ENCODE measurements around the gene MAP3K2.

The MAP3K2 gene

DNA sequence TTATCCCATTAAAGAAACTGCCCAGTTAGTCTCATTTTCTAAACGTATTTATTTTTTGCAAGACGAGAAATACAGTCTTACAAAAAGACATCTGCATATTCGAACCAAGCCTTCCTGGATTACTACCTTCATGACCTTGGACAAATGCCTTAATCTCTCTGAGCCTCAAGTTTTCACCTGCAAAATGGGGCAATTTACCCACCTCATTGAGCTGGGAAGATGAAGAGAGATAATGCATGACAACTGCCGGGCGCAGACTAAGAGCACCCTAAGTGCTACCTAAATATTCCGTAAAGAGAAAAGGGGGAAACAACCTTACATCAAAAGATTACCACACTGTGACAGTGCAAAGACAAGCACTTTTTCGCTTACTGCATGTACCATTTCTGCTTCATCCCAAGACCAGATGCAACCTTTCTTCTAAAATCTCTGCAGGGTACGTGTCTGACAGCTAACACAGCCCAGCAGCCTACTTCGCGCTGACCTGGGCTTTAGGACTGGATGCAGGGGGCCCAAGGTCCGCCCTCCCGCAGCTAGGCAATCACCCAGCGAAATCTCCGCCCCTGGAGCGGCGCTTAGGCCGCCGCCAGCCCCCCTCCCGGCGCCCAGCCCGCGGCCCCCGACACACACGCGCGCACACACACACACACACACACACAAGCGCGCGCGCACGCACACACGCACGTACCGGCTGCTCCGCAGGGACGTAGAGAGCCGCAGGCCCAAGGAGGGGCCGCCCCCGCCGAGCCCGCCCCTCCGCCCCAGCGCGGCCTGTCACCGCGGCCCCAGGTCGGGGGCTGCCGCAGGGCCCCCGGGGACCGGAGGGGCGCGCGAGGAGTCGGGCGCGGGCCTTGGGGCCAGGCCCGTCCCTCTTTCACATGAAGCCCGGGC lies 766 bp downstream of the MAP3K2 start:
- peak; percentile 52 for DNase-seq (ENCODE audit: low read depth, low spot score)
- TF ChIP-seq, protein P1, sequence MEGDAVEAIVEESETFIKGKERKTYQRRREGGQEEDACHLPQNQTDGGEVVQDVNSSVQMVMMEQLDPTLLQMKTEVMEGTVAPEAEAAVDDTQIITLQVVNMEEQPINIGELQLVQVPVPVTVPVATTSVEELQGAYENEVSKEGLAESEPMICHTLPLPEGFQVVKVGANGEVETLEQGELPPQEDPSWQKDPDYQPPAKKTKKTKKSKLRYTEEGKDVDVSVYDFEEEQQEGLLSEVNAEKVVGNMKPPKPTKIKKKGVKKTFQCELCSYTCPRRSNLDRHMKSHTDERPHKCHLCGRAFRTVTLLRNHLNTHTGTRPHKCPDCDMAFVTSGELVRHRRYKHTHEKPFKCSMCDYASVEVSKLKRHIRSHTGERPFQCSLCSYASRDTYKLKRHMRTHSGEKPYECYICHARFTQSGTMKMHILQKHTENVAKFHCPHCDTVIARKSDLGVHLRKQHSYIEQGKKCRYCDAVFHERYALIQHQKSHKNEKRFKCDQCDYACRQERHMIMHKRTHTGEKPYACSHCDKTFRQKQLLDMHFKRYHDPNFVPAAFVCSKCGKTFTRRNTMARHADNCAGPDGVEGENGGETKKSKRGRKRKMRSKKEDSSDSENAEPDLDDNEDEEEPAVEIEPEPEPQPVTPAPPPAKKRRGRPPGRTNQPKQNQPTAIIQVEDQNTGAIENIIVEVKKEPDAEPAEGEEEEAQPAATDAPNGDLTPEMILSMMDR (IDR thresholded peaks at IDR 0.05; ENCODE audit: insufficient read depth, low read length, missing control alignments), result no peak
- peak overlapping the region; percentile 88 for H3K4me3 ChIP-seq (ENCODE audit: low read depth, low read length)
- CTCF ChIA-PET, result interaction anchor here (1.3 to 1.4 kb wide), 2 partner anchors 23 to 92 kb away, joined by 3 to 4 read pairs; no protein-coding TSS in a partner anchor
- POLR2A ChIA-PET, result interaction anchor here (0.7 to 0.9 kb wide), 2 partner anchors 20 to 21 kb away, joined by 3 to 5 read pairs; no protein-coding TSS in a partner anchor

DNA sequence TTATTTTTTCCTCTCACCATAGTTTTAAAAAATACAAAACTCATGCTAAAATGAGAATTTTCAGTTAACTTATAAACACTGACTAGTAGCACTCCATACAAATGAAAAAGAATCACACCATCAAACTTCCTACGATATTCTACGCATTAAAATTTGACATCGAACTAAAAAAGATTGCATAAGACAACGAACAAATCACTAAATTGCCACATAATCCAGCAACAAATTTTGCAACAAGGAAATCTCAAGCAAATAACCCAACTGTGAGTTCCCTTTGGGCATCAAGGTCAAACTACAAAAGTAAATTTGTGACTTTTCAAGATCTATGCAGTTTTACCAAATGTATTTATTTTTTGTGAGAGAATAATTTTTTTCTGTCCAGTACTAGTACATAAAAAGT lies 1.5 kb downstream of the MAP3K2 start:
- TF ChIP-seq, protein P1 (IDR thresholded peaks at IDR 0.05; ENCODE audit: insufficient read depth, low read length, missing control alignments), result no peak
- ChIA-PET POLR2A (no interaction called here), CTCF (interaction anchor here (1.3 to 1.4 kb wide), 2 partner anchors 22 to 93 kb away, joined by 3 to 4 read pairs; no protein-coding TSS in a partner anchor)
- peak overlapping the region; percentile 88 for H3K4me3 ChIP-seq (ENCODE audit: low read depth, low read length)
- DNase-seq (ENCODE audit: low read depth, low spot score), result no peak

DNA sequence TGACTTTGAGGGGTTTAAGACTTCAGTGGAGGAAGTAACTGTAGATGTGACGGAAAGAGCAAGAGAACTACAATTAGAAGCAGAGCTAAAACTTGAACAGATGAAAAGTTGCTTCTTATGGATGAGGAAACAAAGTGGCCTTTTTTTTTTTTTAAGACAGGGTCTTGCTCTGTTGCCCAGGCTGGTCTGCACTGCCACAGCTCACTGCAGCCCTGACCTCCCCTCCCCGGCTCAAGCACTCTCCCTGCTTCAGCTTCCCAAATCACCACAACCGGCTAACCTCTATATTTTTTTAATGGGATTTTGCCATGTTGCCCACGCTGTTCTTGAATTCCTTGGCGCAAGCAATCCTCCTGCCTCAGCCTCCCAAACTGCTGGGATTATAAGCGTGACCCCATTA lies 3.2 kb downstream of the MAP3K2 start:
- H3K4me3 ChIP-seq (ENCODE audit: low read depth, low read length), result no peak overlapping the region
- POLR2A ChIA-PET, result interaction anchor here (0.7 kb wide), 1 partner anchor 142 kb away, joined by 3 read pairs; the partner anchor contains the start of gene IWS1
- no peak for DNase-seq (ENCODE audit: low read depth, low spot score)
- TF ChIP-seq, protein P1 (IDR thresholded peaks at IDR 0.05; ENCODE audit: insufficient read depth, low read length, missing control alignments), result no peak
- CTCF ChIA-PET, result no interaction called here

DNA sequence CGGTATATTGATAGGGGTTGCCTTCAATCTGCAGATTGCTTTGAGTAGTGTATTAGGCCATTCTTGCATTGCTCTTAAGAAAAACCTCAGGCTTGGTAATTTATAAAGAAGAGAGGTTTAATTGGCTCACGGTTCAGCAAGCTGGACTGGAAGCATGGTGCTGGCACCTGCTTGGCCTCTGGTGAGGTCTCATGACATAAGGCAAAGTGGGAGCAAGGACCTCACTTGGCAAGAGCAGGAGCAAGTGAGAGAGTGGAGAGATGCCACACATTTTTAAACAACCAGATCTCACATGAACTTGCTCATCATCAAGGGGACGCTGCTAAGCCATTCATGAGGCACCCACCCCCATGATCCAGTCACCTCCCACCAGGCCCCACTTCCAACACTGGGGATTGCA lies 4.9 kb downstream of the MAP3K2 start:
- TF ChIP-seq, protein P1 (IDR thresholded peaks at IDR 0.05; ENCODE audit: insufficient read depth, low read length, missing control alignments), result no peak
- ChIA-PET POLR2A (no interaction called here), CTCF (no interaction called here)
- DNase-seq (ENCODE audit: low read depth, low spot score), result no peak
- no peak overlapping the region for H3K4me3 ChIP-seq (ENCODE audit: low read depth, low read length)

DNA sequence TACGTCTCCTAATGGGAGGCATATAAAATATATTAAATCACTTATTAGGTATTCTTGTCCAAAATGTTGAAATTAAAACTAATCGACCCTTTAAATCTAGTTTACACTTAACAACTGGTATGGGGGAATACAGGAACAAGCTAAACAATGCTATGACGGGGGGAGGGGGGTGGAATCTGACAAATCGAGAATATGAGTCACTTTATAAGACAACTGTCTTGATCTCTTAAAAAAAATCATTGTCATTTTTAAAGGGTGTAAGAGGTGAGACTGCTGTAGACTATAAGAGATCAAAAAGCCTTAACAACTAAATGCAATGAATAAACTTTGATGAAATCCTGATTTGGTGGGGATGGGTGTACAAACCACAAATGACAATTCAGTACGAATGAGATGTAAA lies 6.0 kb downstream of the MAP3K2 start:
- no peak for DNase-seq (ENCODE audit: low read depth, low spot score)
- H3K4me3 ChIP-seq (ENCODE audit: low read depth, low read length), result no peak overlapping the region
- TF ChIP-seq, protein P1 (IDR thresholded peaks at IDR 0.05; ENCODE audit: insufficient read depth, low read length, missing control alignments), result no peak
- POLR2A ChIA-PET, result no interaction called here
- CTCF ChIA-PET, result no interaction called here

DNA sequence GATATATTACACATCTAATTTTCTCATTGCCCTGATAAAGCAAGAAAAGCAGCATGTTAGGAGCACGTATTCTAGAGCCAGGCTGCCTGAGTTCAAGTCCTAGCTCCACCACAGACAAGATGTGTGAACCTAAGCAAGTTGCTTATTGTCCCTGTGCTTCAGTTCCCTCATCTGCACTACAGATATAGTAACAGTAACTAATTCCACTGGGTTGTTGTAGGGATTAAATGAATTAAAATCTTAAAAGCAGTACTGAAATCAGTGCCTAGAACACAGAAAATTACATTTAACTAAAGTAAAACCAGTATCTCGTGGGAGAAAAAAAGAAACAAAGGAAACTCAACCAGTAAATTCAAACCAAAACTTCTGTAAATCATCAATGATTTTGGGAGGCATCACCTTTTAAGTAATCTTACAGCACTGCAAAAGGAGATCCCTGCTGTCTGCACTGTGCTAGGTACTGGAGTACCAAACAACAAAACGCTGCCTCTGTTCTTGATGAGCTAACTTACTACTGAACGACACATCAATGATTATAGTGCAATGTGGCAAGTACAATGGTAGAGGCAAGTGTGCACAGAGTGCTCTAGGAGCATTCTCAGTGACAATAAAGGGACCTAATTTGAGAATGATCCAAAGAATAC lies 7.9 kb downstream of the MAP3K2 start:
- DNase-seq (ENCODE audit: low read depth, low spot score), result no peak
- TF ChIP-seq, protein P1 (IDR thresholded peaks at IDR 0.05; ENCODE audit: insufficient read depth, low read length, missing control alignments), result no peak
- POLR2A ChIA-PET, result interaction anchor here (0.9 kb wide), 1 partner anchor 14 kb away, joined by 3 read pairs; no protein-coding TSS in a partner anchor
- CTCF ChIA-PET, result interaction anchor here (0.6 to 1.0 kb wide), 2 partner anchors 14 to 99 kb away, joined by 5 read pairs; no protein-coding TSS in a partner anchor
- no peak overlapping the region for H3K4me3 ChIP-seq (ENCODE audit: low read depth, low read length)

Measured in AG04449 (cell line).